H1 (cell line): Measurements from ENCODE around the gene HOXA10. TPM values are rescaled to one million over a fixed set of nuclear protein-coding genes. Genes with fewer than 3 reads are reported as not detected.

Source experiments
- CTCF ChIA-PET: fragments of 300-600 bp; sonication (Branson Sonifier 250); formaldehyde crosslinking; loops from one replicate; lab custom pipeline; 2021; ENCODE audit not compliant: partially characterized antibody; lab: Charles Lee
- POLR2A ChIA-PET: fragments of 300-600 bp; sonication (Branson Sonifier 250); formaldehyde crosslinking; loops from one replicate; lab custom pipeline; 2021; ENCODE audit warnings: inconsistent platforms; ENCODE audit not compliant: partially characterized antibody; lab: Charles Lee
- DNase-seq, 2 experiments: peaks; one replicate each; pipeline versions ENCODE4 v3.0.0 to v3.0.0-alpha.2; 2010 to 2022; ENCODE audit warnings: low spot score in 2 of 2, low read depth in 1 of 2, mixed read lengths in 1 of 2
- FAIRE-seq: peaks from 2 replicates; lab custom pipeline; 2011; peaks lifted over from hg19 to GRCh38; lab: Jason Lieb, UNC
- H2AFZ ChIP-seq: 2 replicates; pipeline ENCODE4 v1.8.1; 2012; ENCODE audit warnings: low read length, inconsistent platforms
- H2AK5ac ChIP-seq: 2 replicates; pipeline ENCODE4 v1.6.1; 2013; ENCODE audit warnings: low read depth, low read length
- H2BK120ac ChIP-seq: replicated peaks from 2 replicates; pipeline ENCODE3; 2013; ENCODE audit warnings: low read depth, low read length, inconsistent platforms
- H2BK12ac ChIP-seq: 2 replicates; pipeline ENCODE4 v1.6.1; 2013; ENCODE audit warnings: low read depth, low read length
- H2BK15ac ChIP-seq: 2 replicates; pipeline ENCODE4 v1.6.1; 2013; ENCODE audit warnings: low read length
- H2BK20ac ChIP-seq: 2 replicates; pipeline ENCODE4 v1.6.1; 2013; ENCODE audit warnings: low read length
- H2BK5ac ChIP-seq: 2 replicates; pipeline ENCODE4 v1.6.1; 2013; ENCODE audit warnings: low read depth, low read length
- H3K14ac ChIP-seq: 2 replicates; pipeline ENCODE4 v1.6.1; 2013; ENCODE audit warnings: inconsistent platforms; ENCODE audit not compliant: insufficient read length
- H3K18ac ChIP-seq: 2 replicates; pipeline ENCODE4 v1.6.1; 2013; ENCODE audit warnings: low read length; ENCODE audit errors: extremely low read depth
- H3K23ac ChIP-seq: 2 replicates; pipeline ENCODE4 v1.6.1; 2013; ENCODE audit warnings: inconsistent platforms; ENCODE audit not compliant: insufficient read length
- H3K23me2 ChIP-seq: 2 replicates; pipeline ENCODE4 v1.6.1; 2013; ENCODE audit warnings: low read depth, low read length
- H3K27ac ChIP-seq: 2 replicates; pipeline ENCODE4 v1.6.1; 2011; ENCODE audit warnings: low read depth, low read length, inconsistent platforms
- H3K27me3 ChIP-seq, 4 experiments: replicated peaks in 1 of 4; 1 replicate in 1 of 4; 2 replicates in 3 of 4; pipeline versions ENCODE4 v1.6.1 to v1.8.1; 2011 to 2013; ENCODE audit warnings: low read length in 3 of 4, mild to moderate bottlenecking in 3 of 4, inconsistent platforms in 2 of 4, mixed read lengths in 2 of 4, moderate library complexity in 1 of 4; ENCODE audit not compliant: control insufficient read depth in 3 of 4, insufficient read depth in 3 of 4; ENCODE audit errors: extremely low read depth in 1 of 4
- H3K36me3 ChIP-seq, 4 experiments: 2 replicates each; pipeline versions ENCODE4 v1.6.1 to v1.8.1; 2011 to 2013; ENCODE audit warnings: mild to moderate bottlenecking in 4 of 4, low read length in 3 of 4, moderate library complexity in 2 of 4, control low read depth in 1 of 4, inconsistent platforms in 1 of 4; ENCODE audit not compliant: insufficient read depth in 4 of 4, control insufficient read depth in 2 of 4
- H3K4ac ChIP-seq: replicated peaks from 2 replicates; pipeline ENCODE3; 2013; ENCODE audit warnings: low read length, low read depth, mixed read lengths, inconsistent platforms; ENCODE audit not compliant: insufficient read length
- H3K4me1 ChIP-seq, 4 experiments: replicated peaks in 1 of 4; 1 replicate in 1 of 4; 2 replicates in 3 of 4; pipeline versions ENCODE4 v1.6.1 to v1.8.1; 2011 to 2013; ENCODE audit warnings: low read length in 3 of 4, inconsistent platforms in 2 of 4, mixed read lengths in 1 of 4; ENCODE audit not compliant: insufficient read depth in 4 of 4, control insufficient read depth in 3 of 4
- H3K4me2 ChIP-seq, 2 experiments: 2 replicates each; pipeline versions ENCODE4 v1.6.1 to v1.8.1; 2011 to 2013; ENCODE audit warnings: low read depth in 2 of 2, low read length in 2 of 2, control low read depth in 1 of 2, inconsistent platforms in 1 of 2, mild to moderate bottlenecking in 1 of 2; ENCODE audit not compliant: insufficient read depth in 1 of 2
- H3K4me3 ChIP-seq, 4 experiments: fragments of 200-600, 300-600 bp in 1 of 4; sonication (generic), shearing (Covaris generic), sonication (Bioruptor Twin) in 1 of 4; 2 replicates each; pipeline versions ENCODE4 v1.5.1 to v1.8.1; 2011 to 2016; ENCODE audit warnings: low read length in 4 of 4, low read depth in 3 of 4, control low read depth in 2 of 4, inconsistent platforms in 2 of 4, mild to moderate bottlenecking in 2 of 4, mixed read lengths in 1 of 4, moderate library complexity in 1 of 4; ENCODE audit not compliant: insufficient read depth in 2 of 4; ENCODE audit errors: extremely low read depth in 1 of 4
- H3K56ac ChIP-seq: replicated peaks from 2 replicates; pipeline ENCODE3; 2013; ENCODE audit warnings: low read depth, mild to moderate bottlenecking, mixed read lengths, low read length, inconsistent platforms; ENCODE audit not compliant: insufficient read length
- H3K79me1 ChIP-seq: 2 replicates; pipeline ENCODE4 v1.6.1; 2013; ENCODE audit warnings: low read depth, low read length, control low read depth
- H3K79me2 ChIP-seq, 2 experiments: 2 replicates each; pipeline versions ENCODE4 v1.6.1 to v1.8.1; 2012 to 2013; ENCODE audit warnings: low read length in 2 of 2, mild to moderate bottlenecking in 2 of 2, inconsistent platforms in 1 of 2; ENCODE audit not compliant: insufficient read depth in 2 of 2, control insufficient read depth in 1 of 2
- H3K9ac ChIP-seq, 4 experiments: replicated peaks in 1 of 4; 1 replicate in 1 of 4; 2 replicates in 3 of 4; pipeline versions ENCODE4 v1.6.1 to v1.8.1; 2011 to 2013; ENCODE audit warnings: low read depth in 3 of 4, low read length in 3 of 4, control low read depth in 2 of 4, mild to moderate bottlenecking in 2 of 4, moderate library complexity in 2 of 4, inconsistent platforms in 1 of 4; ENCODE audit errors: extremely low read depth in 1 of 4
- H3K9me3 ChIP-seq, 2 experiments: 2 replicates each; pipeline versions ENCODE4 v1.6.1 to v1.8.1; 2012 to 2013; ENCODE audit warnings: mild to moderate bottlenecking in 2 of 2, moderate library complexity in 2 of 2, control low read depth in 1 of 2, inconsistent platforms in 1 of 2, low read depth in 1 of 2, low read length in 1 of 2, mixed read lengths in 1 of 2; ENCODE audit not compliant: insufficient read depth in 2 of 2
- H4K20me1 ChIP-seq, 2 experiments: replicated peaks in 1 of 2; 2 replicates each; pipeline versions ENCODE3 to v1.8.1; 2011 to 2013; ENCODE audit warnings: inconsistent platforms in 2 of 2, low read length in 2 of 2, mild to moderate bottlenecking in 1 of 2; ENCODE audit not compliant: insufficient read depth in 2 of 2, control insufficient read depth in 1 of 2
- H4K5ac ChIP-seq: 2 replicates; pipeline ENCODE4 v1.6.1; 2013; ENCODE audit warnings: low read length, low read depth, mixed read lengths, inconsistent platforms; ENCODE audit not compliant: insufficient read length
- H4K8ac ChIP-seq: 2 replicates; pipeline ENCODE4 v1.8.0; 2013; ENCODE audit warnings: mild to moderate bottlenecking, moderate library complexity, low read length, inconsistent platforms; ENCODE audit not compliant: insufficient read depth; ENCODE audit errors: extremely low read depth
- H4K91ac ChIP-seq: replicated peaks from 2 replicates; pipeline ENCODE3; 2013; ENCODE audit warnings: low read length, mixed read lengths, inconsistent platforms; ENCODE audit not compliant: insufficient read length
- CBX8 ChIP-seq: fragments of 300-800, 300-1000 bp; sonication (generic); IDR thresholded peaks from 2 replicates; pipeline ENCODE4 v1.7.1; 2016; ENCODE audit warnings: low read depth, low read length, borderline replicate concordance
- RNF2 ChIP-seq: fragments of 200-900, 300-1000 bp; sonication (generic); IDR thresholded peaks from 2 replicates; pipeline ENCODE4 v1.7.1; 2016; ENCODE audit warnings: borderline replicate concordance, low read depth, mild to moderate bottlenecking, antibody characterized with exemption, low read length; ENCODE audit not compliant: poor library complexity, severe bottlenecking; ENCODE audit errors: missing control alignments
- RXRA ChIP-seq: IDR thresholded peaks from 2 replicates; pipeline ENCODE4 v1.6.1; 2011; ENCODE audit warnings: low read depth, mild to moderate bottlenecking, low read length, moderate library complexity; ENCODE audit not compliant: insufficient read depth
- TCF12 ChIP-seq: IDR thresholded peaks from 2 replicates; pipeline ENCODE4 v1.6.1; 2011; ENCODE audit warnings: low read depth, mild to moderate bottlenecking, low read length
- WGBS, 2 experiments: shearing (Covaris generic) in 1 of 2; methylation state at CpG; one replicate each; pipeline versions ENCODE4 v1.1.6 to v1.1.7; 2013 to 2015; ENCODE audit warnings: low lambda C conversion rate in 2 of 2, mixed read lengths in 2 of 2, inconsistent platforms in 1 of 2, low coverage in 1 of 2, missing lambda C conversion rate in 1 of 2; ENCODE audit not compliant: insufficient replicate concordance in 2 of 2, insufficient coverage in 1 of 2, insufficient read length in 1 of 2; ENCODE audit errors: extremely low coverage in 1 of 2, missing lambda C conversion rate in 1 of 2; 5-methylcytosine and 5-hydroxymethylcytosine counted together
- polyA plus RNA-seq, 7 experiments: library from polyadenylated mRNA; depleted of rRNA in 3 of 7; stranded (reverse) in 5 of 7; unstranded in 2 of 7; fragments of >200 nt in 5 of 7; fragments of 200-250 nt in 2 of 7; gene quantifications; 1 replicate in 5 of 7; 2 replicates in 1 of 7; 4 replicates in 1 of 7; pipeline versions ENCODE4 v1.2.1 to v1.2.3, GENCODE V29; 2011 to 2013; ENCODE audit warnings: missing spikeins in 2 of 7, mixed read lengths in 2 of 7
- total RNA-seq: library from RNA; stranded (reverse); fragmentation: NEBNext Ultra II Directional; extraction: Animal tissue kit (Norgen Biotek cat#: 25700); gene quantifications from 2 replicates; pipeline ENCODE4 v1.2.1, GENCODE V29; 2021

HOXA10 gene
- total and polyA plus RNA-seq, 2 of the 8 experiments (the other 6 are each of a cell fraction or from before 2014, with no cell fraction given), result not detected

GRCh38 chr7:27172315-27172774, 1.8 kb downstream of the HOXA10 start:
- no peaks in the 10 kb centered on the region; the same call in 1 of the 2 replicates for H3K23me2 ChIP-seq
- H3K36me3 ChIP-seq, result peaks cover 0 to 18% (median 0%) of the 10 kb centered on the region in 4 experiments; a peak in 1 of 8 replicates
- WGBS, 2 experiments, result 14% methylated on average over 8 of the region's 10 CpGs; no CpG with 5 or more reads in 1 of the 2 experiments
- ChIA-PET POLR2A (no interaction called here), CTCF (interaction anchor here (0.8 to 5.4 kb wide), 4 partner anchors 11 to 36 kb away, joined by 3 to 20 read pairs (median 7); partner anchors contain the start of gene HOXA5)
- H3K14ac ChIP-seq, result no peak overlapping the region
- no peak overlapping the region for H4K91ac ChIP-seq
- no peak overlapping the region for H3K56ac ChIP-seq
- DNase-seq (peak in 1 of 2 experiments; percentile 49), FAIRE-seq (no peak)
- H3K4ac ChIP-seq, result no peak overlapping the region
- H2AK5ac ChIP-seq, result no peak overlapping the region; the same call in 1 of the 2 replicates
- no peak overlapping the region for H2BK120ac ChIP-seq
- H3K79me2 ChIP-seq, result no peaks in the 10 kb centered on the region
- H3K4me3 ChIP-seq, result no peak overlapping the region
- H2BK15ac ChIP-seq, result no peak overlapping the region
- peak; percentile 16 for TF ChIP-seq RNF2
- 0 out of 2 replicates have a peak, but pooled peaks have one; percentile 5 for TF ChIP-seq TCF12
- TF ChIP-seq CBX8, result peak; percentile 75; the same call in 1 of the 2 replicates
- no peak for TF ChIP-seq RXRA
- no peak overlapping the region for H2AFZ ChIP-seq
- no peak overlapping the region; the same call in 1 of the 2 replicates for H4K8ac ChIP-seq
- H3K9me3 ChIP-seq, result no peaks in the 10 kb centered on the region; a peak in 1 of 4 replicates
- 0 out of 2 replicates have a peak overlapping the region, but pooled peaks have one; percentile 10 for H2BK12ac ChIP-seq
- peaks cover 40 to 60% of the 10 kb centered on the region in 2 experiments for H4K20me1 ChIP-seq
- H2BK5ac ChIP-seq, result no peak overlapping the region
- H3K79me1 ChIP-seq, result no peaks in the 10 kb centered on the region
- H3K9ac ChIP-seq, result no peak overlapping the region
- peaks cover 4 to 11% (median 5%) of the 10 kb centered on the region in 4 experiments; a peak in 5 of 7 replicates for H3K4me1 ChIP-seq
- no peak overlapping the region for H3K4me2 ChIP-seq
- H3K27me3 ChIP-seq, result peaks cover 95 to 100% (median 100%) of the 10 kb centered on the region in 4 experiments
- no peak overlapping the region for H3K27ac ChIP-seq
- H4K5ac ChIP-seq, result no peak overlapping the region
- H3K18ac ChIP-seq, result no peak overlapping the region
- no peak overlapping the region for H3K23ac ChIP-seq
- H2BK20ac ChIP-seq, result no peak overlapping the region
